GM18520 (cell line): Measurements from ENCODE around the gene ANKDD1A.
A peak's percentile ranks its signal among the peaks of the same experiment; 100 is the strongest.

Experiments
- ATAC-seq: cut with Tn5 transposase; IDR thresholded peaks from one replicate; pipeline ENCODE4 v1.9.1; 2021; ENCODE audit not compliant: unreplicated experiment

Gene ANKDD1A

DNA sequence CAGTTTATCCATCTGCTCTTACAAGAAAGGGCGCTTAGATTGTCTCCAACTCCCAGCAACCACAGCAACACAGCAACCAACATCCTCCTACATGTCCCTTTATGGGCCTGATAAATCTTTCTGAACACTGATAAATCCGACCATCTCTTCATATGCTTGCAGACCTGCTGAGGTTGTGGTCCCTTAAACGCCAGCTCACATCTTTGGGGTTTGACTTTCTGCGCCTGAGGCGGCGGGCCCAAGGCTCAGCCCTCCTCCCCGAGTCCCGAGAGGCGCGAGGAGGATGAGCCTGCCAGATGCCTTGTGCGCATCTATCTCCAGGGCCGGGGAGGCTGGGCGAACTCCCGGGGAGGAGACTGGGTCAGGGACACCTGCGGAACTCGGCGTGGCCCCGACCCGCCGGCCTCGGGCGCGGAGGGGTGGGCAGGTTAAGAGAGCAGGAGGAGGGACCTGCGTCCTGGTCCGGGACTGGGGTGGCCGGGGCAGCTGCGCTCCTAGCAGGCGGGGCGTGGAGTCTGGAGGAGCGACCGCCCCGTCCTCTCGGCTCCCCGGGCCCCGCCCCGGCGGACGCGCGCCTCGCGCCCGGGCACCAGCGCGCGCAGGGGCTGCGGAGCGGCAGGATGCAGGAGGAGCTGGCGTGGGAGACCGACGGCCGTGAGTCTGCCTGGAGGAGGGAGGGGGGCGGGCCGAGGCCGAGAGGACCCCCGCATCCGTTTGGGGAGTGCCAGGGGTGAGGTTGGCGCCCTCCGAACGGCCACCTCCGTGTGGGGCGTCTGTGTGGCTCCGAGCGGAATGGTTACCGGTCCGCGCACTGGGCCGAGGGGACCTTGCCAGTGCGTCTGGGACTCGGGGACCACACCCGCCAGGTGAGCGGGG is at the start of gene ANKDD1A:
TSS of gene ANKDD1A (plus strand) at position 592 of the 876 bp plus-strand sequence. CDS start at position 621, 29 bp downstream.
- peak; percentile 48 for ATAC-seq

GRCh38 chr15:64861960-64862359 is 49.7 kb upstream of the ANKDD1A start:
- ATAC-seq: no peak

- no peak for ATAC-seq
These were observed 49.3 kb upstream of the ANKDD1A start for GRCh38 chr15:64862408-64862807.

- ATAC-seq: no peak
These were observed 47.6 kb upstream of the ANKDD1A start for GRCh38 chr15:64864068-64864467.

DNA sequence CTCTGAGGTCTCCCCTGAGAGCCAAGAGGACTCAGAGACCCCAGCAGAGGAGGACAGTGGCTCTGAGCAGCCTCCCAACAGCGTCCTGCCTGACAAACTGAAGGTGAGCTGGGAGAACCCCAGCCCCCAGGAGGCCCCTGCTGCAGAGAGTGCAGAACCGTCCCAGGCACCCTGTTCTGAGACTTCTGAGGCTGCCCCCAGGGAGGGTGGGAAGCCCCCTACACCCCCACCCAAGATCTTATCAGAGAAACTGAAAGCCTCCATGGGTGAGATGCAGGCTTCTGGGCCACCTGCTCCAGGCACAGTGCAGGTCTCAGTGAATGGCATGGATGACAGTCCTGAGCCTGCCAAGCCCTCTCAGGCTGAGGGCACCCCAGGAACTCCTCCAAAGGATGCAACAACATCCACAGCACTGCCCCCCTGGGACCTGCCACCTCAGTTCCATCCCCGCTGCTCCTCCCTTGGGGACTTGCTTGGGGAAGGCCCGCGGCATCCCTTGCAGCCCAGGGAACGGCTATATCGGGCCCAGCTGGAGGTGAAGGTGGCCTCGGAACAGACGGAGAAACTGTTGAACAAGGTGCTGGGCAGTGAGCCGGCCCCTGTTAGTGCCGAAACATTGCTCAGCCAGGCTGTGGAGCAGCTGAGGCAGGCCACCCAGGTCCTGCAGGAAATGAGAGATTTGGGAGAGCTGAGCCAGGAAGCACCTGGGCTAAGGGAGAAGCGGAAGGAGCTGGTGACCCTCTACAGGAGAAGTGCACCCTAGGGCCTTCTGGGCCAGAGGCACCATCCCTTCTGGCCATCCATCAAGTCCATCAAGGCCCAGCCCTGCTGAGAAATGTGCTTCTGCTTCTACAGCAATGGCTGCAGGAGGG is 46.3 kb upstream of the ANKDD1A start:
- ATAC-seq: no peak

GRCh38 chr15:64865998-64866520 is 45.6 kb upstream of the ANKDD1A start:
- ATAC-seq: no peak

- no peak for ATAC-seq
These were observed 42.2 kb upstream of the ANKDD1A start for GRCh38 chr15:64869501-64869900.

GRCh38 chr15:64870353-64870752 is 41.3 kb upstream of the ANKDD1A start:
- no peak for ATAC-seq

- ATAC-seq: no peak
These were observed 36.0 kb upstream of the ANKDD1A start for GRCh38 chr15:64875641-64876223.

DNA sequence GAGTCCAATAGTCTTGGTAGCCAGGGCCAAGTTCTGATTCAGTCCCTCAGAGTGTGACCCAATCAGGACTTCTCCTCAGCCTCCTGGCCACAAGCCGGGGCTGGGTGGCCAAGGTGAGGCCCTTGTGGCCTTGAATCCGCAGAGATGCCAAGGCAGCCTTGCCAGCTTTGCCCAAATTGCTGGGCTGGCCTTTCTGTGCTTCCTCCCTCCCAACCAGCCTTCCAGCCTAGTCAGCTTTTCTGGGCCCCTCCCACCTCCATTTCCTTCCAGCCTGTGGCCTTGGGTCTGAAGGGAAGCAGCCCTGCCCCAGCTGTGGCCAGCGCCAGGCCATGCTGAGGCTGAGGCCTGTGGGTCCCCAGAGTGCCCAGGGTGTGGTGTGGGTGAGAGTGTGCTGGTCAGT is 34.3 kb upstream of the ANKDD1A start:
- ATAC-seq: no peak

DNA sequence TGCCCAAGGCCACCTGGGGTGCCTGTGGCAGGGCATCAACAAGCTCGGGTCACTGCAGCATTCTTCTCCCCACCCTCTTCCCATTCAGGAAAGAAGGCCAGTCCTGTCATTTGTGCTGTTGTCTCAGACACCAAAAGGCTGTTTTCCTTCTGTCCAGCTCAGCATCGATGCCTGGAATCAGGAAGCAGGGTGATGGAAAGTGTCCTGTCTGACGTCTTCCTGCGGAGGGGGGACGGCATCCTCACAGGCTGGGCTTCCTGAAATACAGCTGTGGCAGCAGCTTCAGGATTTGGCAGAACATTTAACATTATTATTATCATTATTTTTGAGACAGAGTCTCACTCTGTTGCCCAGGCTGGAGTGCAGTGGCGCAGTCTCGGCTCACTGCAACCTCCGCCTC is 33.0 kb upstream of the ANKDD1A start:
- no peak for ATAC-seq

DNA sequence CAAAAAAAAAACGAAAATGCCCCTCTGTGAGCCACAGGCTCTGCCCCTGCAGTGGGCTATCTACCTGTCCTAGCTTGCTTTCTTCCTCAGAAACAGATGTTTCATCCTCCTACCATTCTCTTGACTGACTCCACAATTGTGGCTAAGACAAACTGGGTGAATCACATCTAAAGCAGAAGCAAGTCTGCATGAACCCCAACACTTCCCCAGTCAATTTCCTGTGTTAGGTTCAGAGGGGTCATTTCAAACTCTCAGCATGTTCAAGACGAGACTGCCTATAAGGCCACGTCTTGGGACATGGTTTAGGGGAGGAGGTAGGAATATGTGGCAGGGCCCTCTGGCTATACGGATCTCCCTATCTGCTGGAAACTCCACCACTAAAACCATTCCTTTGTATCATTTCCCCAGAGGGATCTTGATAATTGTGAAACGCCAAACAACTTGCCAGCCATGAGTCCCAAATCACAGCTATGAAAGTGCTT is 28.6 kb upstream of the ANKDD1A start:
- ATAC-seq: peak; percentile 69

DNA sequence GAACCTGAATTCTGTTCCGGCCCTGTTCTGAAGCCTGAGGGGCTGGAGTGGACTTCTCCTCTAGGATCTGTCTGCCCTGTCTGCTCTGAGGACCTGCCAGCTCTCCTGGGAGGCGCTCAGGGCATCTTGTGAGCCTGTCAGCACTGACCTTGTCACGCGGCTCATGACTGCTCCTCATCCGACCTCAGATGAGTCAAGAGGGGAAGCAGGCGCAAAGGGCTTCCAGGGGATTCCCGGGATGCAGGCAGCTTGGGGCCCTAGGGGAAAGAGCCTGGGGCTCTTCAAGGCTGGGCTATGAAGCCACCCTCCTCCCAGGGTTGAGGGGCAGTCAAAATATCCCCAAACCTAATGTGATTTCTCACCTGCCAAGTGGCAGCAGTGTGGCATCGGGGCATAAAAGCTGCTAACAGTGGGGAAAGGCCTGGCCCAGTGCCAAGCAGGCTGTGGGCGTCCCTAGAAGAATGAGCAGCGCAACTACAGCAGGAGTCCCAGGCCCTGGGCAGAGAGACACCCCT is 27.6 kb upstream of the ANKDD1A start:
- peak; percentile 42 for ATAC-seq

DNA sequence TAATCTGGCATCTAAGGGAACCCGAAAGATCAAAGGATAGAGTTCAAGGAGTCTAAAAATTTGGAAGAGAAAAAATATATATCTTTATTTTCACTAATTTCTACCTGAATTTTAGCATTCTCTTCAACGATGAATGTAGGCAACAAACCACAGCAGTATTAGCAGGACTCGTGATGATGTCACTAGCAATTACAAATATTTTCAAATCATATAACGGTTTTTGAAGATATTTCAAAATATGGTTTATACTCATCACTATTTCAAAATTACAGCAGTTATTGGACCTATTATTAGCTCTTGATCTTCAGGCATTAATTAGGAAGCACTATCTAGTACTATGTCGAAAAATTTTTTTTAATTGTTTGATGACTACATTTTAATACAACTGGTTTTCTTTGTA is 27.0 kb upstream of the ANKDD1A start:
- no peak for ATAC-seq

GRCh38 chr15:64888336-64888735 is 23.4 kb upstream of the ANKDD1A start:
- no peak for ATAC-seq

GRCh38 chr15:64891561-64891960 is 20.1 kb upstream of the ANKDD1A start:
- no peak for ATAC-seq

GRCh38 chr15:64892847-64893403 is 18.8 kb upstream of the ANKDD1A start:
- ATAC-seq: no peak

GRCh38 chr15:64893481-64894394 is 18.0 kb upstream of the ANKDD1A start:
- peak; percentile 51 for ATAC-seq

DNA sequence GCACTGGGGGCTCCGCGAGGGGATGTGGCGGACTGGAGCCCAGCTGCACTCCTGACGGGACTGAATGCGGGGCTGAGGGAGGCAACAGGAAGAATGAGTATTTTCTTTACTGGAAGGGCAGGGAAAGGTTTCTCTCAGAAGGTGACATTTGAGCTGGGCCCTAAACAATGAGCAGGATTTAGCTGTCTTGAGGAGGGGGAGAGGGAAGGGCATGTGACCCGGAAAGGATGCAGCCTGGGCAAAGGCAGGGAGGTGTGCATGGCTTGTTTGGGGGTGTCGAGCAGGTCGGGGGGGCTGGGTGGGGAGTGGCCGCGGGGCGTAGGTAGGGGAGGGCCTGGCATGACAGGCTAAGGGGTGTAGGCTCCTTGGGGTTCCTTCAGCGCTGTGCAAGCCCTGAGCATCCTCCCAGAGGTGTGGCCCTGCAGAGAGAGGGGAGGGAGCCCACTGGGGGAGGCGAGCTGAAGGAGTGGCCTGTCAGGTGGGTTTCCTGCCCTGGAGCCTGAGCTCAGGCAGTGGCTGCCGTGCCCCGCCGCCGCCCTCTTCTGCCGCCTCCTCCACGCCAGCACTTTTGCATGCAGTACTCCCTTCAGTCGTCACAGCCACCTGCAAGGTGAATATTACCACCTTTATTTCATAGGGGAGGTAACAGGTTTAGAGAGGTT is 17.2 kb upstream of the ANKDD1A start:
- ATAC-seq: peak; percentile 18
